Testis (tissue), 2 donors: ENCODE data around the gene PRCP.

ENCODE experiments used
- CTCF ChIP-seq, 3 experiments: fragments of 450-650 bp in 2 of 3; fragments of 200-600 bp in 1 of 3; sonication (generic) in 1 of 3; IDR thresholded peaks; one replicate each; pipeline ENCODE4 v1.5.1; 2016 to 2019; ENCODE audit warnings: antibody characterized with exemption in 3 of 3, mild to moderate bottlenecking in 2 of 3, moderate library complexity in 1 of 3
- POLR2A ChIP-seq: fragments of 450-650 bp; IDR thresholded peaks from one replicate; pipeline ENCODE4 v1.6.1; 2017; ENCODE audit warnings: antibody characterized with exemption, mild to moderate bottlenecking, moderate library complexity

DNA sequence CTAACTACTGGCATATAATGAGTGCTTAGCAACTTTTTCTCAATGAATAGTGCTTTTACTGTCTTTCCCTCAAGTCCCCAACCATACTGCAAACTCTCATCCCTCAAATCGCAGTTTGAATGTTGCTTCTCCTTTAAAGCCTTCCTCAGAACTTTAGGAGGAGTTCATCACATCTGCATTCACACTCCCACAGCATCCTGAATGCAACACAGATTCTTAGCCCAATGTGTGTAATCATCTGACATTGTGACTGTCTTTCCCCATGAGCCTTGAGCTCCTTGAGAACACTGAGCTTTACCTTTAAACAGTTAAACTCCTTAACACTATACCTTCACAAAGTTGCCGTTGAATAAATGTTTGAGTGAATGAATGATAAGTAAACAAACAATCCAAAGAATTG, 84.8 kb downstream of the PRCP start:
- TF ChIP-seq POLR2A (no peak), CTCF (IDR thresholded peaks at IDR 0.05) (no peak)
